ENCODE results near the gene EXOC6B. TPM values are rescaled to one million over a fixed set of nuclear protein-coding genes. Genes with fewer than 3 reads are reported as not detected.

The EXOC6B gene
- total RNA-seq, 4 donors from 2014 or later, result 22.6 to 47.3 (median 32.5) TPM

DNA sequence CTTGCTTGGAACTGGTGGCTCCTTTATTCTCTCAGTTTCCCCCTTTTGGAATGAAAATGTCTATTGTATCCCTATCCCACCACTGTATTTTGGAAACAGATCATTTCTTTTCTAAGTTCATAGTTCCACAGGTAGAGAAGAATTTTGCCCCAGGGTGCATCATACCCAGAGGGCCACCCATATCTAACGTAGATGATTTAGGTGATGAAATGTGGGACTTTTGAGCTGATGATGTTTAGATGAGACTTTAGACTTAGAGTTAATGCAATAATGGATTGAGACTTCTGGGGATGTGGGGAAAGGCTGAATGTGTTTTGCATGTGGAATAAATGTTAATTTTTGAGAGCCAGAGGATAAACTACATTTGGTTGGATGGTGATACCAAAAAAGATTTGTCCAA lies 570.3 kb downstream of the EXOC6B start:
- no peak for TF ChIP-seq POLR2A (IDR thresholded peaks at IDR 0.05)
- TF ChIP-seq, protein P1, sequence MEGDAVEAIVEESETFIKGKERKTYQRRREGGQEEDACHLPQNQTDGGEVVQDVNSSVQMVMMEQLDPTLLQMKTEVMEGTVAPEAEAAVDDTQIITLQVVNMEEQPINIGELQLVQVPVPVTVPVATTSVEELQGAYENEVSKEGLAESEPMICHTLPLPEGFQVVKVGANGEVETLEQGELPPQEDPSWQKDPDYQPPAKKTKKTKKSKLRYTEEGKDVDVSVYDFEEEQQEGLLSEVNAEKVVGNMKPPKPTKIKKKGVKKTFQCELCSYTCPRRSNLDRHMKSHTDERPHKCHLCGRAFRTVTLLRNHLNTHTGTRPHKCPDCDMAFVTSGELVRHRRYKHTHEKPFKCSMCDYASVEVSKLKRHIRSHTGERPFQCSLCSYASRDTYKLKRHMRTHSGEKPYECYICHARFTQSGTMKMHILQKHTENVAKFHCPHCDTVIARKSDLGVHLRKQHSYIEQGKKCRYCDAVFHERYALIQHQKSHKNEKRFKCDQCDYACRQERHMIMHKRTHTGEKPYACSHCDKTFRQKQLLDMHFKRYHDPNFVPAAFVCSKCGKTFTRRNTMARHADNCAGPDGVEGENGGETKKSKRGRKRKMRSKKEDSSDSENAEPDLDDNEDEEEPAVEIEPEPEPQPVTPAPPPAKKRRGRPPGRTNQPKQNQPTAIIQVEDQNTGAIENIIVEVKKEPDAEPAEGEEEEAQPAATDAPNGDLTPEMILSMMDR (IDR thresholded peaks at IDR 0.05), result no peak
- 100% methylated on average over 1 of the region's 1 CpG for WGBS, 2 donors
- Histone ChIP-seq H3K36me3 (no peaks in the 10 kb centered on the region), H3K27ac (no peak overlapping the region), H3K27me3 (no peaks in the 10 kb centered on the region), H3K4me1 (peaks cover 0 to 4% of the 10 kb centered on the region in 2 donors), H3K9me3 (no peaks in the 10 kb centered on the region), H3K4me3 (replicated peaks in 1 of 3) (no peak overlapping the region)
- intact Hi-C loops (cut with DNase I), result no loop called here
- DNase-seq, result no peak

DNA sequence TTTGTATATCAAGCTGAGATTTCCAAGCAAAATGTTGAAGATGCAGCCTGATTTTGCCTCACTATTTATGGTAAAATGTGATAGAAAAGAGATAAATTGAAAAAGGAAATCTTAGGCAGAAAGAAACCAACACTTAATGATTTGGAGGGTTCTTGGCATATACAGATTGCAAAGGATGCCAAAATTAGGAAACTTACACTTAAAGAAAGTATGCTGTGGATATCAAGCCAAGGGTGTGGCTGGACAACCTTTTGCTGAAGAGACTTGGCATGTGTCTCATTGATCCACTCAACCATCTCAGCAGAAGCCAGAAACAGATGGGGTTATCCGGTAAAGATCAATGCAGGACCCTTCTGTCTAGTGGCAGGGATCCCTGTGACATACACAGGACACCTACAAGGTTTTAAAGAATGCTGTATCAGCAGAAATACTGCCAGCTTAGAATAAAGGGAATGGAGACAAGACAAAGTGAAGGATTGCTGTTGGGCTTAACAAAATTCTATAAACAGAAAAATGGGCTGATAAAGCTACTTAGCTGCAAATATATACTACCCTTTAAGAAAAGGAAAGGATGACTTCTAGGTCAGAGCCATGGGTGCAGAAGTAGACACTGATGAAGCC lies 570.9 kb downstream of the EXOC6B start:
- no peak for TF ChIP-seq POLR2A (IDR thresholded peaks at IDR 0.05)
- WGBS, 2 donors, result 61 to 70% methylated on average over 1 of the region's 1 CpG
- Histone ChIP-seq H3K9me3 (no peaks in the 10 kb centered on the region), H3K27ac (no peak overlapping the region), H3K4me1 (peaks cover 0 to 4% of the 10 kb centered on the region in 2 donors), H3K36me3 (no peaks in the 10 kb centered on the region), H3K27me3 (no peaks in the 10 kb centered on the region), H3K4me3 (replicated peaks in 1 of 3) (no peak overlapping the region)
- DNase-seq, result no peak
- intact Hi-C loops (cut with DNase I), result no loop called here

DNA sequence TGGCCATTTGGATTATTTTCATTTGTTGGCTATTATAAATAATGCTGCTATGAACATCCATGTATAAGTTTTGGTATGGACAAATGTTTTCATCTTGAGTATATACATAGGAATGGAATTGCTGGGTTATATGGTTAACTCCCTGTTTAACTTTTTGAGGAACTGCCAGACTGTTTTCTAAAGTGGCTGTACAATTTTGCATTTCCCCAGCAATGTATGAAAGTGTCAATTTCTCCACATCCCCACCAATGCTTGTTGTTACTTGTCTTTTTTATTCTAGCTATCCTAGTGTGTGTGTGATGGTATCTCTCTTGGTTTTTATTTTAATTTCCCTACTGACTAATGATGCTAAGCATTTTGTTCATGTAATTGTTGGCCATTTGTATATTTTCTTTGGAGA lies 587.5 kb downstream of the EXOC6B start:
- intact Hi-C loops (cut with DNase I), result no loop called here
- Histone ChIP-seq H3K36me3 (no peaks in the 10 kb centered on the region), H3K4me3 (replicated peaks in 1 of 3) (no peak overlapping the region), H3K27ac (no peak overlapping the region), H3K27me3 (no peaks in the 10 kb centered on the region), H3K4me1 (peaks cover 0 to 5% of the 10 kb centered on the region in 2 donors), H3K9me3 (no peaks in the 10 kb centered on the region)
- DNase-seq, result no peak
- TF ChIP-seq POLR2A (IDR thresholded peaks at IDR 0.05), result no peak
- TF ChIP-seq, protein P1 (IDR thresholded peaks at IDR 0.05), result no peak

DNA sequence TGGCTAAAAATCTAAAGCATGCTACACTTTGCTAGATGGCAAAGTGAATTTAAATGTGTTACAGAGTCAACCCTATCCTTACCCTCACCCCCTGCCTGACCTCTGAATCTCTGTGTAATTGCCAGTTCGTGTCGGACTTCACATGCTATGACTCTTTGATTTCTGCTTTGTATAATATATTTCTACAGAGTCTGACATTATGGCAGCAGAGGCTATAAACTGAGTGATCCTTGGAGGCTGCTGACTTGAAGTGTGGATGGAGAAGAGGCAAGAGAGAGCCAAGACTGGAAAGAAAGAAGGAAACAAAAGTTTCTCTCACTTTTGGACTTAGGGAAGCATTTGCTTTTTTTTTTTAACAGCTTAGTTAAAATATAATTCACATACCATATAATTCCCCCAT lies 588.3 kb downstream of the EXOC6B start:
- TF ChIP-seq POLR2A (IDR thresholded peaks at IDR 0.05), result no peak
- TF ChIP-seq, protein P1 (IDR thresholded peaks at IDR 0.05), result no peak
- Histone ChIP-seq H3K27me3 (no peaks in the 10 kb centered on the region), H3K36me3 (no peaks in the 10 kb centered on the region), H3K27ac (no peak overlapping the region), H3K4me3 (replicated peaks in 1 of 3) (no peak overlapping the region), H3K4me1 (peaks cover 0 to 5% of the 10 kb centered on the region in 2 donors), H3K9me3 (no peaks in the 10 kb centered on the region)
- DNase-seq, result no peak
- intact Hi-C loops (cut with DNase I), result no loop called here
- 72 to 85% methylated on average over 2 of the region's 2 CpGs for WGBS, 2 donors

DNA sequence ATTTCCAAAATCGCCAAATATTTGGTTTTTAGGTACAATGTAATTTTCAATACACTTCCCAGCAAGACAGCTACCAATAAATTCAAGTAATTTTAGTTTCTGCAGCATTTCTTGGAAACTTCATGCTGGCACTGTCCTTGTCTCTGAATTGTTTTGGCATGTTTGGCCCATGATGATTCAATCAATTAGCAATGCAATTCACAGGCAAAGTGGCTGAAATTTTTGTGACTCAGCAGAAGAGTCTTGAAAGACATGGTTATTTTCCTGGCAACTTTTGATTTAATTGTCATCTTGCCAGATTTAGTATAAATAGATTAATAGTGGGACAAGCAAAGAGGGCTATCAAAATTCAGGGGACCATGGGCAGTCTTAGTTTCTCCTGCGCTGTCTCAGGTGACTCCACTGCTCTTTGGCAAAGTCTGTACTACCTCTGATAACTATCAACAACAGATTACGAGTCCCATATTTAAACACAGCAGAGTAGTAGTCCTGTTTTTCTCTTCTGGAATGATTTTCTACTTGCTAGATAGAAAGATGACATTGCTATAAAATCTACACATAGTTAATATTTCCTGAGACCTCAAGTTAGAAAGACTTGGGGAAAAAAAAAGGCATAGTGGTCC lies 589.3 kb downstream of the EXOC6B start:
- no peak overlapping the region for H3K27ac ChIP-seq
- DNase-seq, result no peak
- H3K36me3 ChIP-seq, result no peaks in the 10 kb centered on the region
- peaks cover 0 to 5% of the 10 kb centered on the region in 2 donors for H3K4me1 ChIP-seq
- TF ChIP-seq, protein P1 (IDR thresholded peaks at IDR 0.05), result no peak
- TF ChIP-seq POLR2A (IDR thresholded peaks at IDR 0.05), result no peak
- no peak overlapping the region for H3K4me3 ChIP-seq (replicated peaks in 1 of 3)
- H3K9me3 ChIP-seq, result no peaks in the 10 kb centered on the region
- WGBS, 2 donors, result 81 to 89% methylated on average over 3 of the region's 3 CpGs
- no peaks in the 10 kb centered on the region for H3K27me3 ChIP-seq
- intact Hi-C loops (cut with DNase I), result no loop called here
